HuH-7 (cell line): ENCODE results near the gene TANGO2.

ENCODE experiments used
- DNase-seq: peaks from one replicate; pipeline ENCODE4 v3.0.0; 2011; ENCODE audit warnings: low spot score

The TANGO2 gene

DNA sequence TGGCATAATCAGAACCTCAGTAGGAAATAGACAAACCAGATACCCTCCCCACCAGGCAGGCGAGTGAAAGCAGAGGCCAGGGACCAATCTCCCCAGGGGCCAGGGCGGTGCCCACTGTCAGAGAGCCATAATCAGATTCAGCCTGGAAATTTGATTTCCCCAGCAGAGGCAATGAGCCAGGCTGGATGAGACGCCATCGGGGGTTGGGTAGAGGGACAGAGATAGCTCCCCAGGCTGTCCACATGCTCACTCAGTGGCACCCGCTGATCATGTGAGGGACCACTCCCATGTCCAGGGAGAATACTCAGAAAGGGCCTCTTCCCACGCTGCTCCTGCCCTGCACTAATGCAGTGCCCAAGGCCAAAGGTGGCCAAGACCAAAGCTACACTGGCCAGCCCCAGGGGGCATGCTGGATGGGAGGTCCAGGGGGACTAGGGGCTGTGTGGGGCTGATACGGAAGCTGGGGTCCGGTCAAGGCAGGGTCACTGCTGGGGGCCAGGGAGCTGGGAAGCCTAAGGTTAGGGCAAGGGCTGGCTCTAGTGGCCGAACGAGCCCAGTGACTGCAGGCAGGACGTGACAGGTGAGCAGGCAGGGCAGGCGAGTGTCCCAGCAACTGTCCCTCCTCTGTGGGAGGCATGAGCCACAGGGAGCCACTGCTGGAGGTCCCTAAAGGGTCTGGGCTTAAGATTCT is 24.1 kb upstream of the TANGO2 start:
- DNase-seq = no peak

DNA sequence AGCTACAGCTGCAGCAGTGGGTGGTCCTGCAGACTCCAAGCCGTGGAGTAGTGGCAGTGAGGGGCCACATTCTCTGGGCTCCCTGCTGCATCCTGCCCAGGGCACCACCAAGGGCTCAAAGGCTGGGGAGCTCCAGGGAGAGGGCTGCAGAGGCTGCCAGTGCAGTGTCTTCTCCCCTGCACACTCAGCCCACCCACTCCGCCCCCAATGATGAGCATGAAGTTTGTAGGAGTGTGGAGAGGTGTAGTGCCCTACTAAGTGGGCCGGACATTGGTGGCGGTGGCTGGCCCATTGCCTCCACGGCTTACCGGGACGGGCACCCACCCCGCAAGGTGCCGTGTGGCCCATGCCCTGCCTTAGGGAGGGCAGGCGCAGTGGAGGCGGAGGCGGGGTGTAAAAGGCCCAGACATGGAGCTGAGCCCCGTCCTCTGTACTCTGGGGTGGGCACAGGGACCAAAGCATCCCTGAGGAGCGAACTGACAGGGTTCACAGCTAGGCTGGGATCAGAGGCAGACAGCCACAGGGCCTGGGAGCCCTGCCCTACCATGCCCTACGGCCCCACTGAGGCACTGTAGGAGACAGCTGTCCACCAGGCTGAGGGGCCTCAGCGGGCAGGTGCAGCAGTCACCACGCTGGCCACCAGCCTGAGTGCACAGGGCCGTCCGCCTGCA is 23.2 kb upstream of the TANGO2 start:
- DNase-seq = no peak

DNA sequence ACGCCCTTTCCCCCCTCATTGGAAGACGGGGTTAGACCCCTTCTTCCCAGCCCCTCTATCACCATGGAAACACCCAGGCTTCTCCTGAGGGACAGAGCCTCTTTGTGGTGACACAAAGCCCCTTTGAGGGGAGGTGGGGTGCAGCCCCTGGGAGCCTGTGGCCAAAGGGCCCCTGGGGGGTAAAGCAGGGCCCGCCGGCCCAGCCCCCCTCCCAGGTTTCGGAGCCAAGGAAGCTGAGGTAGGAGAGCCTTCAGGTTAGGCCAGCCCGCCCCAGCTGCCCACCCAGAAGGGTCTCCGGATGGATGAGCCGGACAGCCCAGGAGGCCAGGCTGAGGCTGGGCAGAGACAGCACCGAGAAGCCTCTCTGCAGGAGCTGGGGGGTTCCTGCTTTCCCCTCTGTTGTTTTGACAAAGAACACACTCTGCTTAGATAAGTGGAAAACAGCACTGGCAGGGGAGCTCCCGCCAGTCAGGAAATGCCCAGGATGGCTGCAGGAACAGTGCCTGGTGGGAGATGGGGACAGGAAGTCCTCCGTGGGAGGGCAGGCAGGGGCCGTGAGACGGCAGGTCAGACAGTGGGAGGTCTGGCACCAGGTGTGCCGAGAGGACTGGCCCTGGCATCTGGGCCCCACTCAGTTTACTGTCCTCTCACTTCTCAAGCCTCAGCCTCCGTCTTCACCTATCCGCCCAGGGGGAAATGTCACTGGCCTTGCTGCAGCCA is 22.5 kb upstream of the TANGO2 start:
- no peak for DNase-seq

DNA sequence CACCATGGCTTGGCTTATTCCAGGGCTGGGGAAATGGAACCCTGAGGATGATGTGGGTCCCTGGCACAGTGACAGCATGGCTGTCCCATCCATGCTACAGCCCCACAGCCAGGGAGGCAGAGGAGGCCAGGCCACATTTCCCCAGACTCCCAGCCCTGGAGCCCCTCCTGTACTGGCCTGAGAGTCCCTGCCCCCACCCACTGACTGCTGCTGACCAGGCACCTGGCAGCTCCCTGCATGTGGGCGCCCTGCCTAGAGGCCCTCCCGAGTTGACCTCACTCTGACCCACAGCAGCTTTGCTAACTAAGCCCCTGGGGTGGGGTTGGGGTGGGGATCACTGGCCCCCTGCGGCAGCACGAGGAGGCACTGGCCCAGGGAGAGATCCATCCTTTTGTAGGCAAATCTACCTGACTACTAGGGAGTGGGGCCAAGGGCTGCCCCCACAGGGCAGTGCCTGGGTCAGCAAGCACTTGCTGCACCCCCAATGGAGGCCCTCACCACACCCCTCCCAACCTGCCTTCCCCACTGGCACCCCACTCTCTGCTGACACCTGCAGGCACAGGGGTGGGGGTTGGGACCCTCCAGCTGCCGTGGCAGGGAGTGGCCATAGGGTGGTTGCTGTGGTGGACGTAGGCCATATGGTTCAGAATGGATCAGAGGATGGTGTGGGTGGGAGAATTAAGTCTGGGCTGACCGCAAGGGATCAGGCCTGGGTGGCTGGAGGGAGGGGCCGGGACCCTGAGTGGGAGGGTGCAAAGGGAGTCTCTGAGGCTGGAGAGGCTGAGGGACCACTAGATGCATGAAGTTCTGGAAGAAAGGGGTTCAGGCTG is 21.7 kb upstream of the TANGO2 start:
- DNase-seq = no peak

DNA sequence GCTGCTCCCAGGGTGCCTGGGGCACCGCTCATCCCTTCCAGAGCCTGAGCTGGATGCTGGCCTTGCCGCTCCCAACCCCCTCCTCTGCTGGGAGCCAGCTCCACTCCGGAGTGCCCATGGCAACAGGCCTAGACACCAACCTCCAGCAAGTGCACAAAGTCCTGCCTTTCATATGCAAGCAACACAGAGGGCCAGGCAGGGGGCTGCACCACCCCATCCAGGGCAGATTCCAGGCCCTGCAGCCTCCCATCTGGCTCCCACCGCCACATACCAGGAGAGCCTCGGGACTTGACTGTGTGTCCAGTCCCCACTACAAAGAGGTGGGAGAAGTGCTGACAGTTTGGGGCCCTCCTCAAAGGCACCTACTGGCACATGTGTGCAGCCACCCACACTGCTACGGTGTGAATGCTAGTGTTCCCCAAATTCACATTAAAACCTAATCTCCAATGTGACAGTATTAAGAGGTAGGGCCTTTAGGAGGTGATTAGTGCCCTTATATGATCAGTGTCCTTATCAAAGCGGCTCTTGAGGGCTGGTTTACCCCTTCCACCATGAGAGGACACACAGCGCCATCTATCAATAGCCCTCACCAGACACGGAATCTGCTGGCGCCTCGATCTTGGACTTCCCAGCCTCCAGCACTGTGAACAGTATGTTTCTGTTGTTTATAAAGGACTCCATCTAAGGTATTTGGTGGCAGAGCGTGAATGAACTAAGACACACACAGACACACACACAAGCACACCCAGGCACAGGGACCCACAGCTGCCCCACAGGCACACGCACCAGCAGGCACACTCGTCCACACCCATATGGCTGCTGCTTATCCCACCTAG is 20.4 kb upstream of the TANGO2 start:
- DNase-seq = no peak

DNA sequence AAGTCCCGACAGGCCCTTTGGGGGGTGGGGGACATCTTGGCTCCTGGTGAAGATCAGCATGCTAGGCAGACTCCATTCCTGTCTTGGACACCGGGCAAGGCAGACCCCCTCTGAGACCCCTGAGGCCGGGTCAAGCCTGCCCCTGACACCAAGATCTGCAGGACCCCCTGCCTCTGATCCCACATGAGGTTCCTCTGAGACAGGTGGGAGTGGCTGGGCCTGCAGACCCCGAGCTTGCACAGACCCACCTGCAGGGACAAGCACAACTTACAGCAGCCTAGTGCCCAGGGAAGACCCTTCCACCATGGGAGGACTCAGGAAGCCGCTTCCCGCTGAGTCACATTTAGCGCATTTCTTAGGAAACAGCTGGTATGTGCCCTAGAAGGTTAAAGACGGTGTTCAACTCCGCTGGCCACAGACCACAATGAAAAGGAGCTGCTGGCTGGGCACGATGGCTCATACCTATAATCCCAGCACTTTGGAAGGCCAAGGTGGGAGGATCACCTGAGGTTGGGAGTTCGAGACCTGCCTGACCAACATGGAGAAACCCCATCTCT is 19.8 kb upstream of the TANGO2 start:
- DNase-seq = no peak

DNA sequence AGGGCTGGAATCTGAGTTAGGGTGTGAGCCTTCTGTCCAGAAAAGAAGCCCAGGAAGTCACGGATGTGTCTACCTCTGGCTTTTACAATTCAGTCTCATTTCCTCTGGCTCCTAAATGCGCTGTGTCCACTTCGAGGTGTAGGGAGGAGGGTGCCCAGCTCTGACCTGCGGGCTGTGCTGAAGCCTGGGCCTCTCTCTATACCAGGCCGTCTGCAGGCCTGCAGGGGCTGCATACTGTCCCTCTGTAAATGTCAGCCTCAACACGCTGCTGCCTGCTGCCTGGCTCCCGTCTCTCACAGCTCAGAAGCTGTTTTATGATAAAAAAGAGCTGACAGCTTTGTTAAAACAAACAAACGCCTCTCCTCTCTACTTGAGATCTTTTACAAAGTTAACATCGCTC is 18.8 kb upstream of the TANGO2 start:
- DNase-seq = no peak

DNA sequence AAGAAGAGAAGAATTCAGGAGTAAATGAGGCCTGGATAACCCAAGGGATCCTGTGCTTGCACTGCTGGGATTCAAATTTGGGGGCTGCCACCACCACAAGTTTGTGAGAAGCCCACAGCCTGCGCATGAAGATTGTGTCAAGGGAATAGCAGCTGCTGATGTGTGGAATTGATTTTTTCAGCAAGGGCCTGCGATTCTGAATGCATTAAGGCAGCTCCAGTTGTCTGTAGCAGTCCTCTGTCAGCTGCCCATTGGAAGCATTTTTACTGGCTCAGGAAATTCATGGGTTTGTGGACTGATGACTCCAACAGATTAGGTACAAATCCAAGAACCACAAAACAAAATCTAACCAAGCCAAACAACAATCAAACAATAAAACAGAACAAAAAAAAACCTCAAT is 18.3 kb upstream of the TANGO2 start:
- DNase-seq = no peak

DNA sequence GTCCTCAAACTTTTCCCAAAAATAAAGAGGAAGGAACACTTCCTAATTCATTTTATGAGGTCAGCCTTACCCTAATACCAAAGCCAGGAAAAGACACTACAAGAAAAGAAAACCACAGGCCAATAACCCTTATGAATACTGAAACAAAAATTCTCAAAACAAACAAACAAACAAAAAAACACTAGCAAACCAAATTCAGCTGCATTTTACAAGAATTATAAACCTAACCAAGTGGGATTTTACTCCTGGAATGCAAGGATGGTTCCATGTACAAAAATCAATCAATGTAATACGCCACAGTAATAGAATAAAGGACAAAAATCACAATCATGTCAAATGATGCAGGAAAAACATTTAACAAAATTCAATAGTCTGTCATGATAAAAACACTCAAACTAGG is 17.6 kb upstream of the TANGO2 start:
- no peak for DNase-seq

DNA sequence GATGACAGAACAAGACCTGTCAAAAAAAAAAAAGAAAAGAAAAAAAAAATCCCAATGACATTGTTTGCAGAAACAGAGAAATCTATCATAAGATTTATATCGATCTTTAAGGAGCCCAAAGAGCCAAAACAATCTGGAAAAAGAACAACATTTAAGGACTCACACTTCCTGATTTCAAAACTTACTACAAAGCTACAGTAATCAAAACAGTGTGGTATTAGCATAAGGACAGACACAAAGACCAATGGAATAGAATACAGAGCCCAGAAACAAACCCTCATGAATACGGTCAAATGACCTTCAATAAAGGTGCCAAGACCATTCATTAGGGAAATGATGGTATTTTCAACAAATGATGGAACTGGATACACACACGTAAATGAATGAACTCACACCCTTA is 16.4 kb upstream of the TANGO2 start:
- no peak for DNase-seq

DNA sequence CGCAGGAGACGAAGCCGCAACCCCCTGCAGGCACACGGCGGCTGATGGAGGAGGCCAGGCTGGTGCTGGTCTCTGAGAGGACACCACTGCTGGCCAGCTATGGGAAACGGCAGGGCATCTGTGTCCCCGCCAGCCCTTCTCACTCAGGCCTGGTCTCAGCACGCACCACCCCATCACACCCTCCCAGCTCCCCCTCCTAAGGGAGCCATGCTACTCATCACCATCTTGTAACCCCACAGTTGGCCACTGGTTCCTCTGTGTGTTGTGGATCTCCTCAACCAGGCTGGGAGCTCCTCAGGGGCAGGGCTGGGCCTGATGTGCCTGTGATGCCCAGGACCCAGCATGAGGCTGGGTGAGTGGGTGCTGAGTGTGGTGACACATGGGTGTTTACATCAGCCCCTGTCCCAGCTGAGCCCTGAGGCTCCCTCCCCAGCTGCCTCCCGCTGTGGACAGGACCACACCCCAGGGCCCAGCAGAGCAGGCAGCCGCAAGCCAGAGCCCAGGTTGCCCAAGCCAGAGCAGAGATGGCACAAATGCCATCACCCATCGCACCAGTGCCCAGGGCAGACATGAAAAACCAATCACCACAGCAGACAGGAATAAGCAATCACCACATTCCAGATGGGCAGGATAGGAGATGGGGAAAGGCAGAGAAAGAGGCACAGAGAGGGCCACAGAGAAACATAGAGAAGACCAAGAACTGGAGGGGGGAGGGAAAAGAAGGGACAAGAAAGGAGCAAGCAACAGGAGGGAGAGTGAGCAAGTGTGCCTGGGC is 12.5 kb upstream of the TANGO2 start:
- no peak for DNase-seq

DNA sequence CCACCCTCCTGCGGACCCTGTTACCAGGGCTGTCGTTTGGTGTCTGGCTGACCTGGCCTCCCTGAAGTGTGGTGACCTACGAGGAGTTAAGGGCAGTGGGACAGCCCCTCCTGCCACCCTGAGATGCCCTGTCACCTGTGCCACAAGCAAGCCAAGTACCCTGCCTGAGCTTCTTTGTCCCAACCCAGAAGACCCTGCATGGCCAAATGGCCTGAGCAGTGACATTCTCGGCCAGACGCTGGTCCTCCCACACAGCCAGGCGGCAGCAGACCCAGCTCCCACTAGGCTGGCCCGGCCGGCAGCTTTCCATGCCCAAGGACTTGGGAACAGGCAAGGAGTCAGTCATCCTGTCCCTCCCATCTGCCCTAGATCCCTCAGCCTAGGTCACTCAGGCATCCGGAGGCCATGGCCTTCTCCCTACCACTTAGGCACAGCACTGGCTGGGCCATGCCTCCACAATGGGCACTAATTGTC is 11.9 kb upstream of the TANGO2 start:
- DNase-seq = no peak

DNA sequence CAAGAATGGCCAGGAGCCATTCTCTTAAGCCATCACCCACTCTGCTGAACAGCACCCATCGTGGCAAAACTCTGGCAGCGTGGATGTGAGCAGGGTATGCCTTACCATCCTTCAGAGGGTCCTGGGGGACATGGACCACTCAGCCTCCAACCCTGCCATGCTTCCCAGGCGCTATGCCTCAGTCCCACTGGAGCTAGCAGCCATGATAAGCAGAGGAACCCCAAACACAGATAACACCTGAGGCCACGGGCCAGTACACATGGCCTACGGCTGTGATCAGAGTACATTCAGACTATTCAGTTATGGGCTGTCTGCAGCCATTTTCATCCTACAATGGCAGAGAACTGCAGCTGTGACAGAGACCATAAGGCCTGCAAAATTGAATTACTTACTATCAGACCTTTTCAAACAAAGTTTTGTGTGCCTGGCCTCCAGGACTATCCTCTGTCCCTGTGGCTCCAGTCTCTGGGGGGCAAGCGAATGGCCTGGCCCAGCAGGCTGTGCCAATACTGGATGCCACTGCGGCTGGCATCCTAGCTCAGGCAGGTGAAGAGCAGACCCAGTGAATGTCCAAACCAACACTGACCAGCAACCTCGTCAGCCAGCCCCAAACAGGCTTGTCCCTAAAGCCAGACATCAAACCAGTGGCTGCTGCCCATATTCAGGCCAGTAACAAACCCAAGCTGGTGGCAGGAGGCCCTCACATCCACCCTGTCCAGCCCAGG is 11.2 kb upstream of the TANGO2 start:
- DNase-seq = no peak

DNA sequence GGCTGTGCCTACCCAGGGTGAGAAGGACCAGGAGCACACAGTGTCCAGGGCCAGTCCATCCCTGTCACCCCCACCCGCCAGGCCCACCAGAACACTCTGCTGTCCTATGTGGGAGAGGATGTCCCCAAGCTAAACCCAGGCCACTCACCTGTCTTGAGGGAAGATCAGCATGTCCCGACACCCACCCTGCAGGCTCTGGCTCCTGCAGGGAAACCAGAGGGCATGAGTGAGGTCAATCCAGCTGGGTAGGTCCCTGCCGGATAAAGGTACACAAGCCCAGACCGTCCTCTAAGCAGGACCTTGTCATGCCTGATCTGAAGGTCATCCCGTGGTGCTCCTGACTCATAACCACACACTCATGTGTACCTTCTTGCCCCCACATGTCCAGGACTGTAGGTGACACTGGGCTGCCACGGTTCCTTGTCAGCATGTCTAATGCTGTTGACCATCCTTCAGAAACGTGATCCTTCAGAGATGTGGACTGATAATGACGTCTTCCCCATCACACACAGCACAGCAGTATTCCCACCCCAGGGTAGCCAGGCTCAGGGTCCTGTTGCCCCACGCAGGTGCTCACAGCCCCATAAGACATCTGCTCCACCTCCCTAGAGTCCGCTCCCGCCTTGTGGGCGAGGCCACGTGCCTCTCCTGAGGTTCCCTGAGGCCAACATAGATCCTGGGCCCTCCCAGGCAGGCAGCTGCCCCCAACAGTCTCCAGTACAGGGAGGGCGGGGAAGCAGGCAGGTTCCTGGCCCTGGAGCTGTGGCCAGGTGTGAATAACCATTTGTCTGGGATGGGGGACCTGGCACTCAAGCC is 10.4 kb upstream of the TANGO2 start:
- no peak for DNase-seq

DNA sequence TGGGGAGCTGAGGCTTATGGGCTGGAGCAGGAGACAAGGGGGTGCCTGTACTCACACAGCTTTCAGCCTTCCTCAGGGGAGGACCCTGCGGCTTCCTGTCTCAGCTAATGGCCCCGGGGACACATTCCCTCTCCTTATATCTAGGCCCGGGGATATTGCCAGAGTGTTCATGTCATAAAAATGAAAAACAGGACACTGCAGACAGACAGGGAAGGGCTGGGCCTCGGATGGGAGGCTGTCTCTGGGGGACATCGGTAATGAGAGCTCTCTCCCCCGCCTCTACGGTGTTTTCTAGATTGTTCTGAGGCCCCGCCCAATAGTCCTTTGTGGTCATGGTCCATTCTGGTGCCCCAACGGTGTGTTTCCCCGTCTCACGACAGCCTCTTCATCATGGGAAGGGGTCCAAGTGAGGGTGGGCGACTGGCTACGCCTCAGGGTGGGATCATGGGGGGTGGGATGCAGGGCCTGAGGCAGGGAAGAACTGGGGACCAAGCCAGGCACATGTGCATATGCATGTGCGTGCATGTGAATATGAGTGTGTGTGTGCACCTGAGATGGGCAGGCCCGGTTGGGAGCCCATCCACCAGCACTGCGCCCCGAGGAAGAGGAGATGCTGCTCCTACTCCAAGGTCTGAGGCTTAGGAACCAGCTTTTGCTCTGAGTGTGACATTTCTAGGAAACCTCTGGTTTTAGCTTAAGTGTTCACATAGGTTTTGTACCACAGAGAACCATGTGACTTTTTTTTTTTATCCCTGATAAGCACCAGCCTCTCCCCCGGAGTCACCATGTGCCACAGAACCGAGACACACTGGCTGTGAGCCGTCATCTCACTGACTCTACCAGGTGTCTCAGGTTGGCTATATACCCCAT is 9.6 kb upstream of the TANGO2 start:
- no peak for DNase-seq

DNA sequence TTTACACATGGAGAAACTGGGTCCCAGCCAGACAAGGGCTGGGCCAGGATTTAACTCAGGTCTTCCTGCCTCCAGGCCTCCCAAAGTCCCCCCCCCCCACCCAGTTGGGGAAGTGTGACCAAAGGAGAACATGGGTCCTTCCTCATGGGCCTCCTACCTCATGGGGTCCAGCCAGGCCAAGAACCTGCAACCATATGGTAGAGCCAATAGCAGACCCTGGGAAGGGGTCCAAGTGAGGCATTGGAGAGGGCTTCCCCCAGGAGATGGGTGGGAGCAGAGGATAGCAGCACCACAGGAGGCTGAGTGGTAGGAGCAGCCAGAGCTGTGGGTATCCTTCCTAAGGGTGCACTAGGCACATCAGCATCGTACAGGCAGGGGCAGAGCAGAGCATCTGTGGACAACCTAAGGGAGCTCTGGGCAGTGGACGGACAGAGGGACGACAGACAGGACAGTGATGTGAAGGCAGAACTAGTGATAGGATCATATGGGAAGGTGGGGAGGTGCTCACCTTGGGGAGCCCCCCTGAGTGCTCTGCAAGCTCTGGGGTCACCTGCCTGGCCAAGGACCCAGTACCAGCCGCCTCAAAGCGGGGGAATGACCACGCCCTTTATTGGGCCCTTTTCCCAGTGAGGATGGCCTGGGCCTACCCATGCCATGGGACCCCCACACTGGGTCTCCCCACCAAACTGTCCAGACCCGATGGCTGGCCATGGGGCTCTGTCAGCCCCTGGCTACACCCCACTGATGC is 8.7 kb upstream of the TANGO2 start:
- no peak for DNase-seq

DNA sequence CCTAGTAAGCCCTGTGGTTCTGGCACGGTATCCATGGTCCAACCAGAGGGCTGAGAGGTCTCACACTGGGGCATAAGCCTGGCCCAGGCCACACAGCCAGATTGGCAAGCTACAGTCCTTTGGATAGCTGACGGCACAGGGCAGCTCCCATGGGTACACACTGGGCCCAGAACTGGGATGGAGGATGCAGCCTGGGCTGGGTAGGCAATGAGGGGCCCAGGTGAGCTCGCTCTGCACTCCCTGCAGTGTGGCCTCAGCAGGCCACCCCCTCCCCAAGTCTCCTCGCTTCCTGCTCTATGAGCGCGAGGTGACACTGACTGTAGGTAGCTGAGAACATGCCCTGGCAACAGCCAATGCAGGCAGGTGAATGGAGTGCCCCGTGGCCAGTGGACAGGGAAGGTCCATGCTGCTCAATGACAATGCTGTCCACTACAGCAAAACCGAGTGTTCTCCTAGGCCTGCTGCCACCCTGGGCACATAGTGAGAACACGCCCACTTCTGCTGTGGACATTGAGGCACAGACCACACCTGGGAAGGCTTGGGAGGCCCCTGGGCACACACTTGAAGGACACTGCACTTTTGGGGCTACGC is 8.1 kb upstream of the TANGO2 start:
- DNase-seq = no peak
